Uterus (tissue), 2 donors: ENCODE data around the gene CPED1.

ENCODE experiments used
- CTCF ChIP-seq, 4 experiments: fragments of 200-600 bp in 2 of 4; fragments of 450-650 bp in 2 of 4; sonication (generic) in 2 of 4; IDR thresholded peaks; one replicate each; pipeline ENCODE4 v1.5.1; 2016 to 2019; ENCODE audit warnings: antibody characterized with exemption in 4 of 4, mild to moderate bottlenecking in 2 of 4, moderate library complexity in 1 of 4
- POLR2A ChIP-seq, 2 donors: fragments of 450-650 bp; IDR thresholded peaks; one replicate each; pipeline ENCODE4 v1.6.1; 2016; ENCODE audit warnings: antibody characterized with exemption in 2 of 2, mild to moderate bottlenecking in 1 of 2, moderate library complexity in 1 of 2

- no peak for TF ChIP-seq POLR2A (IDR thresholded peaks at IDR 0.05)
- no peak for TF ChIP-seq CTCF (IDR thresholded peaks at IDR 0.05)
Observed at GRCh38 chr7:121082400-121083101, 94.0 kb downstream of the CPED1 start.
